Osteocyte (in vitro differentiated cells): Measurements from ENCODE around the gene RNF208. TPM values are rescaled to one million over a fixed set of nuclear protein-coding genes. Genes with fewer than 3 reads are reported as not detected.

Experiments used
- DNase-seq: peaks from one replicate; pipeline ENCODE4 v3.0.0; 2021; ENCODE audit warnings: mixed read lengths; ENCODE audit not compliant: unreplicated experiment; ENCODE audit errors: extremely low spot score
- H3K27ac Mint-ChIP-seq: one replicate; pipeline ENCODE4 v1.8.0; 2021; ENCODE audit warnings: mild to moderate bottlenecking, mixed read lengths; ENCODE audit not compliant: unreplicated experiment
- H3K27me3 Mint-ChIP-seq: one replicate; pipeline ENCODE4 v1.8.0; 2021; ENCODE audit warnings: mixed read lengths; ENCODE audit not compliant: unreplicated experiment
- H3K36me3 Mint-ChIP-seq: one replicate; pipeline ENCODE4 v1.8.0; 2021; ENCODE audit warnings: mixed read lengths; ENCODE audit not compliant: unreplicated experiment
- H3K4me1 Mint-ChIP-seq: one replicate; pipeline ENCODE4 v1.8.0; 2021; ENCODE audit warnings: mixed read lengths; ENCODE audit not compliant: unreplicated experiment
- H3K4me3 Mint-ChIP-seq: one replicate; pipeline ENCODE4 v1.8.0; 2021; ENCODE audit warnings: mild to moderate bottlenecking, moderate library complexity, mixed read lengths; ENCODE audit not compliant: unreplicated experiment
- H3K9me3 Mint-ChIP-seq: one replicate; pipeline ENCODE4 v1.8.0; 2021; ENCODE audit warnings: mixed read lengths; ENCODE audit not compliant: unreplicated experiment
- total RNA-seq: library from RNA; stranded (reverse); gene quantifications from 2 replicates; pipeline ENCODE4 v1.2.1, GENCODE V29; 2021
- TF ChIP-seq, protein P1 (sequence below): fragments of 200-600 bp; sonication (generic); IDR thresholded peaks from 2 replicates; pipeline ENCODE4 v1.5.0; 2021; ENCODE audit warnings: antibody characterized with exemption, mild to moderate bottlenecking, moderate library complexity

The RNF208 gene
- total RNA-seq, 1 donor from 2014 or later = 7.2 TPM

DNA sequence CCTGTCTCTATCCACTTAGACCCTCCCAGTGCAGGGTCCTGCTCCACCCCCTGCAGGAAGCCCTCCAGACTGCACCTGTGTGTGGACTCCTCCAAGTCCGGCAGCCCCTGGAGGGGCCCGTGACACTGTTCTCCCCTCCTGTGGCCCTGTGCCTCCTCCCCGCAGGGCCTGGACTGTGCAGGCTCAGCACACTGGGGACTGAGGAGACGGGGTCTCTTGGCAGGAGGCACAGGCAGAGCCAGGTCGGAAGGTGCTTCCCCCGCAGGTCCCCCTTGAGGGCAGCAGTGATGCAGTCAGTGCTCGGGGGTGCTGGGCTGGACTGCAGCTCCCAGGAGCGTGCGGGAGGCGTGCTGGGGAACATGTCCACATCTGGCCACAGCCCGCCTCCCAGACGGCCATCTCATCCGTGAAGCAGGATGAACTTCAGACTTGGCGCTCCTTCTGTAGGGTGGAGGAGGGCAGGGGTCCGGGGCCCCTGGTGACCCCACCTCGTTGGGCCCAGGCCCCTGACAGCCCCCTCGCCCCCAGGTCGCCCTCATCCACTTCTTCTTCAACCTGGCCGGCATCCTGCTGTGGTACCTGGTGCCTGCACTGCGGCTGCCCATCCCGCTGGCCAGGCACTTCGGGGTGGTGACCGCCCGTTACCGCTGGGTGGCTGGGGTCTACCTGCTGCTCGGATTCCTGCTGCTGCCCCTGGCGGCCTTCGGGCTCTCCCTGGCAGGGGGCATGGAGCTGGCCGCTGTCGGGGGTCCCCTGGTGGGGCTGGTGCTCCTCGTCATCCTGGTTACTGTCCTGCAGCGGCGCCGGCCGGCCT lies 13.6 kb upstream of the RNF208 start:
- no peak for DNase-seq
- H3K36me3 Mint-ChIP-seq = no peaks in the 10 kb centered on the region
- TF ChIP-seq, protein P1, sequence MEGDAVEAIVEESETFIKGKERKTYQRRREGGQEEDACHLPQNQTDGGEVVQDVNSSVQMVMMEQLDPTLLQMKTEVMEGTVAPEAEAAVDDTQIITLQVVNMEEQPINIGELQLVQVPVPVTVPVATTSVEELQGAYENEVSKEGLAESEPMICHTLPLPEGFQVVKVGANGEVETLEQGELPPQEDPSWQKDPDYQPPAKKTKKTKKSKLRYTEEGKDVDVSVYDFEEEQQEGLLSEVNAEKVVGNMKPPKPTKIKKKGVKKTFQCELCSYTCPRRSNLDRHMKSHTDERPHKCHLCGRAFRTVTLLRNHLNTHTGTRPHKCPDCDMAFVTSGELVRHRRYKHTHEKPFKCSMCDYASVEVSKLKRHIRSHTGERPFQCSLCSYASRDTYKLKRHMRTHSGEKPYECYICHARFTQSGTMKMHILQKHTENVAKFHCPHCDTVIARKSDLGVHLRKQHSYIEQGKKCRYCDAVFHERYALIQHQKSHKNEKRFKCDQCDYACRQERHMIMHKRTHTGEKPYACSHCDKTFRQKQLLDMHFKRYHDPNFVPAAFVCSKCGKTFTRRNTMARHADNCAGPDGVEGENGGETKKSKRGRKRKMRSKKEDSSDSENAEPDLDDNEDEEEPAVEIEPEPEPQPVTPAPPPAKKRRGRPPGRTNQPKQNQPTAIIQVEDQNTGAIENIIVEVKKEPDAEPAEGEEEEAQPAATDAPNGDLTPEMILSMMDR = no peak
- no peaks in the 10 kb centered on the region for H3K27me3 Mint-ChIP-seq
- peaks cover 14% of the 10 kb centered on the region for H3K4me1 Mint-ChIP-seq
- no peak overlapping the region for H3K4me3 Mint-ChIP-seq
- no peak overlapping the region for H3K27ac Mint-ChIP-seq
- H3K9me3 Mint-ChIP-seq = no peaks in the 10 kb centered on the region

DNA sequence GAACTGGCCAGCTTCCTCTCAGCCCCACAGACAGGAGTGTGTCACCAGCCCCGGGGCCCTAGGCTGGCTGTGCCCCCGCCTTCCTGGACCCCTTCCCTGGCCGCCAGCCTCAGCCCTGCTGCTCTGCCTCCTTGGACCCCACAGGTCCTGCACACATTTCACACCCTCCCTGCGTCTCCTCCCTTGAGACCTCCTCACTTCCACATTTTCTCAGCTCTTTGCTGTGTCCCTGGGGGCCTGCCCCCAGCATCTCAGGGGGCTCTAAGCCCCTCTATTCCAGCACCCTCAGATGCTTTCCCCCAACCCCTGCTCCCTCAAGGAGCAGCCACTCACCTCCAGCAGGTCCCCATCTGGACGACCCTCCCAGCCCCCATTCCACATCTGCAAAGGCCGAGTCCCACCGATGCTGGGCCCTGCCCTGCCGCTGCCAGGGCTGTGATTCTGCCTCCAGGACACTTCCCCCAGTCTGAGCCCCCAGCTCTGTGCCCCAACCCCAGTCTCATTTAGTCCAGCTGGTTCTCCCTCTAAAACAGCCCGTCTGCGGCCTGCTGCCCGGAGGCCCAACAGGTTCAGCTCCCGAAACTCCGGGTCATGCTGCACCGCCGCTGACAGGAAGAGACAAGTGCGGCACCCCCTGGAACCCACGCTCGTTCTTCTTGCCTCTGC lies 12.9 kb upstream of the RNF208 start:
- Mint-ChIP-seq H3K4me1 (peaks cover 12% of the 10 kb centered on the region), H3K9me3 (no peaks in the 10 kb centered on the region), H3K27ac (no peak overlapping the region), H3K36me3 (no peaks in the 10 kb centered on the region), H3K27me3 (no peaks in the 10 kb centered on the region), H3K4me3 (no peak overlapping the region)
- TF ChIP-seq, protein P1 = no peak
- no peak for DNase-seq

DNA sequence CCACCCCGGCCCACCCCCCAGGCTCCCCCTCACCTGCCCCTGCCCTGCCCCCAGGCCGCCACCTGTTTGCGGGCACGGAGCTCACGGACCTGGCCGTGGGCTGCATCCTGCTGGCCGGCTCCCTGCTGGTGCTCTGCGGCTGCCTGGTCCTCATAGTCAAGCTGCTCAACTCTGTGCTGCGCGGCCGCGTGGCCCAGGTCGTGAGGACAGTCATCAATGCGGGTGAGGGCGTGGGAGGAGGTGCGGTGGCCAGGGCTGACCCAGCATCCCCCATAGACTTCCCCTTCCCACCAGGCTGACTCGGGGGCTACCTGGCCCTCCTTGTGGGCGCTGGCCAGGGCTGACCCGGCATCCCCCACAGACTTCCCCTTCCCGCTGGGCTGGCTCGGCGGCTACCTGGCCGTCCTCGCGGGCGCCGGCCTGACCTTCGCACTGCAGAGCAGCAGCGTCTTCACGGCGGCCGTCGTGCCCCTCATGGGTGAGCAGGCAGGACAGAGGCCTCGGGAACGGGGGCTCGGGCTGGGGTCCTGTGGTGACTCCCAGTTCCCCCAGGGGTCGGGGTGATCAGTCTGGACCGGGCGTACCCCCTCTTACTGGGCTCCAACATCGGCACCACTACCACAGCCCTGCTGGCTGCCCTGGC lies 12.1 kb upstream of the RNF208 start:
- Mint-ChIP-seq H3K27ac (no peak overlapping the region), H3K4me3 (no peak overlapping the region), H3K9me3 (no peaks in the 10 kb centered on the region), H3K27me3 (no peaks in the 10 kb centered on the region), H3K36me3 (no peaks in the 10 kb centered on the region), H3K4me1 (peaks cover 7% of the 10 kb centered on the region)
- TF ChIP-seq, protein P1 = no peak
- DNase-seq = no peak

DNA sequence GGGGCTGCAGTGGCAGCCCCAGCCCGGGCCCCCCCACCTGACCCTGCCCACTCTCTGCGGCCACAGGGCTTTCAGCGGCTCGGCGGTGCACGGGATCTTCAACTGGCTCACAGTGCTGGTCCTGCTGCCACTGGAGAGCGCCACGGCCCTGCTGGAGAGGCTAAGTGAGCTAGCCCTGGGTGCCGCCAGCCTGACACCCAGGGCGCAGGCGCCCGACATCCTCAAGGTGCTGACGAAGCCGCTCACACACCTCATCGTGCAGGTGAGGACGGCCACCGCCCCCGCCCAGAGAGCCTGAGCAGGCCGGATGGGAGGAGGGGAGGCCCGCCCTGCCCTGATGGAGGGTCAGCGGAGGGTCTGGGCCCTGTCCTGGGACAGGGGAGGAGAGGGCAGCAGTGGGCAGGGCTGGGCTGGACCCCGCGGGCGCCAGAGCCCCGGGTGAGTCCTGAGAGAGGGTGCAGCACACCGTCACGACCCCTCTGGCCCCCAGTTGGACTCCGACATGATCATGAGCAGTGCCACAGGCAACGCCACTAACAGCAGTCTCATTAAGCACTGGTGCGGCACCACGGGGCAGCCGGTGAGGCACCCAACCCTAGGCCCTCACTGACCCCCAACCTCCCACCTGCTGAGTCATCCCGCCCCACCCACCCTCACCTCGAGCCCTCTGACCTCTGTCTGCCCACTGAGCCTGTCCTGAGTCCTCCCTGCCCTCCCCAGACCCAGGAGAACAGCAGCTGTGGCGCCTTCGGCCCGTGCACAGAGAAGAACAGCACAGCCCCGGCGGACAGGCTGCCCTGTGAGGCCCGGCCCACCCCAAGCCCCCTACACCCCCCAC lies 11.3 kb upstream of the RNF208 start:
- no peaks in the 10 kb centered on the region for H3K36me3 Mint-ChIP-seq
- H3K4me3 Mint-ChIP-seq = no peak overlapping the region
- no peaks in the 10 kb centered on the region for H3K27me3 Mint-ChIP-seq

More for the DNA sequence above, 11.3 kb upstream of the RNF208 start:
- Mint-ChIP-seq H3K27ac (no peak overlapping the region), H3K9me3 (no peaks in the 10 kb centered on the region), H3K4me1 (peaks cover 1% of the 10 kb centered on the region)
- TF ChIP-seq, protein P1 = no peak
- DNase-seq = no peak
